Nephron progenitor cell (in vitro differentiated cells): Measurements from ENCODE around the gene SON.
"Not testable (repeated sequence)": the region's sequence is repeated elsewhere in the genome, so short reads cannot be mapped to it uniquely, and the experiment has no call there.

Experiments used
- DNase-seq: peaks from one replicate; pipeline ENCODE4 v3.0.0; 2021
- H3K27ac Mint-ChIP-seq: 2 replicates; pipeline ENCODE4 v1.8.0; 2021; ENCODE audit warnings: mild to moderate bottlenecking, moderate library complexity, mixed read lengths
- H3K27me3 Mint-ChIP-seq: 2 replicates; pipeline ENCODE4 v1.8.0; 2021; ENCODE audit warnings: mild to moderate bottlenecking, low read depth, mixed read lengths; ENCODE audit not compliant: poor library complexity
- H3K36me3 Mint-ChIP-seq: 2 replicates; pipeline ENCODE4 v1.8.0; 2021; ENCODE audit warnings: low read depth, mixed read lengths
- H3K4me1 Mint-ChIP-seq: 2 replicates; pipeline ENCODE4 v1.8.0; 2021; ENCODE audit warnings: mixed read lengths
- H3K4me3 Mint-ChIP-seq: 2 replicates; pipeline ENCODE4 v1.8.0; 2021; ENCODE audit warnings: mild to moderate bottlenecking, moderate library complexity, mixed read lengths
- H3K9me3 Mint-ChIP-seq: 2 replicates; pipeline ENCODE4 v1.8.0; 2021; ENCODE audit warnings: mild to moderate bottlenecking, moderate library complexity, mixed read lengths
- CTCF ChIP-seq: fragments of 200-600 bp; sonication (generic); IDR thresholded peaks from 2 replicates; pipeline ENCODE4 v1.5.0; 2021; ENCODE audit warnings: antibody characterized with exemption

The SON gene

GRCh38 chr21:33542640-33543504 lies at the start of gene SON:
TSS of gene SON (plus strand) at chr21:33543038. CDS start at chr21:33543093, 55 bp downstream.
- peak within 1 kb of the TSS; percentile 100 for H3K27ac Mint-ChIP-seq

GRCh38 chr21:33493756-33494155 lies 49.1 kb upstream of the SON start:
- TF ChIP-seq CTCF: no peak
- Mint-ChIP-seq H3K4me3 (no peak overlapping the region), H3K4me1 (peaks cover 14% of the 10 kb centered on the region), H3K9me3 (no peaks in the 10 kb centered on the region), H3K27ac (no peak overlapping the region), H3K36me3 (peaks cover 6% of the 10 kb centered on the region), H3K27me3 (peaks cover 10% of the 10 kb centered on the region)
- DNase-seq: no peak

More at GRCh38 chr21:33542640-33543504, at the start of gene SON:
- Mint-ChIP-seq H3K36me3 (peaks cover 42% of the 10 kb centered on the region), H3K4me3 (peak within 1 kb of the TSS; percentile 97), H3K27me3 (no peaks in the 10 kb centered on the region), H3K4me1 (peaks cover 43% of the 10 kb centered on the region), H3K9me3 (peaks cover 8% of the 10 kb centered on the region)
- TF ChIP-seq CTCF: no peak
- DNase-seq: peak; percentile 94

- no peak for DNase-seq
- Mint-ChIP-seq H3K4me3 (no peak overlapping the region), H3K36me3 (no peaks in the 10 kb centered on the region), H3K27me3 (peaks cover 10% of the 10 kb centered on the region), H3K4me1 (peaks cover 12% of the 10 kb centered on the region), H3K9me3 (no peaks in the 10 kb centered on the region), H3K27ac (no peak overlapping the region)
- no peak for TF ChIP-seq CTCF
Measured at GRCh38 chr21:33495743-33496142, 47.1 kb upstream of the SON start.

DNA sequence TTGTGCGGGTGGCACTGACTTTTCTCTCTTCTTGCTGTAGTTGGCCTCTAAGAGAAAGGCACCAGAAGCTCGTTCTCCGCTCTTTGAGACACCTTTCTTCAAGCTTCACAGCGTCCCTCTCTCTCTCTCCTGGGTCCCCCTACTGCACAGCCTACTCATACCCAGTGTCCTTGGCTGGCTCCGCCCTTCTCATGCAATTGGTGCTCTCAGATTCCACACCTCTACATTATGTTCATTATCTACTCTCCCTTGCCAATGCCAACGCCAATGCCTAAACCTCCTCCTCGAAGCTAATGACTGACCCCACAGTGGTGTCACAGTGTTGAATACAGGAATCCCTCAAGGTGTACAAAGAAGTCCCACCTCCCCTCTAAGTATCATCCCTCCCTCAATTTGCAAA lies 46.5 kb upstream of the SON start:
- H3K27ac Mint-ChIP-seq: no peak overlapping the region
- TF ChIP-seq CTCF: no peak
- no peak for DNase-seq
- H3K9me3 Mint-ChIP-seq: no peaks in the 10 kb centered on the region
- H3K4me1 Mint-ChIP-seq: peaks cover 8% of the 10 kb centered on the region
- H3K27me3 Mint-ChIP-seq: peaks cover 10% of the 10 kb centered on the region
- no peak overlapping the region for H3K4me3 Mint-ChIP-seq
- H3K36me3 Mint-ChIP-seq: no peaks in the 10 kb centered on the region

GRCh38 chr21:33505833-33506232 lies 37.0 kb upstream of the SON start:
- H3K4me1 Mint-ChIP-seq: no peaks in the 10 kb centered on the region
- H3K36me3 Mint-ChIP-seq: peaks cover 79% of the 10 kb centered on the region
- H3K9me3 Mint-ChIP-seq: peaks cover 9% of the 10 kb centered on the region

GRCh38 chr21:33507003-33507402 lies 35.8 kb upstream of the SON start:
- H3K36me3 Mint-ChIP-seq: peaks cover 91% of the 10 kb centered on the region
- not testable (repeated sequence) for H3K27ac Mint-ChIP-seq, DNase-seq, H3K27me3 Mint-ChIP-seq, H3K4me1 Mint-ChIP-seq, H3K4me3 Mint-ChIP-seq, H3K9me3 Mint-ChIP-seq

More at GRCh38 chr21:33505833-33506232, 37.0 kb upstream of the SON start:
- no peak overlapping the region for H3K4me3 Mint-ChIP-seq
- no peak for DNase-seq
- no peak for TF ChIP-seq CTCF
- no peak overlapping the region for H3K27ac Mint-ChIP-seq
- H3K27me3 Mint-ChIP-seq: no peaks in the 10 kb centered on the region
